MM.1S (cell line): ENCODE measurements around the gene MRPL23.

ENCODE experiments used
- CTCF ChIP-seq: fragments of 300-600 bp; sonication (generic); IDR thresholded peaks from 2 replicates; pipeline ENCODE4 v1.5.1; 2016; ENCODE audit warnings: antibody characterized with exemption, low read length, mixed read lengths
- EZH2 ChIP-seq: fragments of 300-600 bp; sonication (generic); optimal IDR thresholded peaks from 2 replicates; pipeline ENCODE3; 2017; ENCODE audit warnings: low read depth, mild to moderate bottlenecking, antibody characterized with exemption, low read length, mixed read lengths
- EZH2phosphoT487 ChIP-seq: fragments of 300-600 bp; sonication (generic); IDR thresholded peaks from 2 replicates; pipeline ENCODE4 v1.6.1; 2018; ENCODE audit warnings: antibody characterized with exemption, low read length

- TF ChIP-seq CTCF (no peak), EZH2 (no peak), EZH2phosphoT487 (no peak)
These were observed 21.4 kb downstream of the MRPL23 start for GRCh38 chr11:1968454-1969002.
